Ureter (tissue), 1 donor: ENCODE data around the gene EGFLAM. TPM values are rescaled to one million over a fixed set of nuclear protein-coding genes. Genes with fewer than 3 reads are reported as not detected.

Experiments used
- DNase-seq: peaks from one replicate; pipeline ENCODE4 v3.0.0-alpha.2; 2020; ENCODE audit warnings: low spot score
- total RNA-seq: library from RNA; stranded (reverse); gene quantifications from one replicate; pipeline ENCODE4 v1.2.4, GENCODE V29; 2023
- donor health status: DM: yes; HTN: yes; CAD: no.

EGFLAM gene
- total RNA-seq, 1 donor from 2014 or later: 3.7 TPM

- DNase-seq: no peak
Measured at GRCh38 chr5:38469707-38470267, 211.4 kb downstream of the EGFLAM start.

GRCh38 chr5:38471709-38472108 is 213.3 kb downstream of the EGFLAM start:
- no peak for DNase-seq

- no peak for DNase-seq
Measured at GRCh38 chr5:38472541-38472940, 214.2 kb downstream of the EGFLAM start.

- no peak for DNase-seq
Measured at GRCh38 chr5:38473008-38473407, 214.6 kb downstream of the EGFLAM start.

- DNase-seq: no peak
Measured at GRCh38 chr5:38478166-38478565, 219.8 kb downstream of the EGFLAM start.

GRCh38 chr5:38478878-38479277 is 220.5 kb downstream of the EGFLAM start:
- no peak for DNase-seq

GRCh38 chr5:38479315-38479904 is 221.1 kb downstream of the EGFLAM start:
- no peak for DNase-seq

GRCh38 chr5:38483805-38484398 is 225.5 kb downstream of the EGFLAM start:
- DNase-seq: no peak

- no peak for DNase-seq
Measured at GRCh38 chr5:38494175-38494574, 235.8 kb downstream of the EGFLAM start.

- no peak for DNase-seq
Measured at GRCh38 chr5:38494763-38495162, 236.4 kb downstream of the EGFLAM start.

- DNase-seq: no peak
Measured at GRCh38 chr5:38497946-38498345, 239.6 kb downstream of the EGFLAM start.

- no peak for DNase-seq
Measured at GRCh38 chr5:38500573-38501260, 242.4 kb downstream of the EGFLAM start.

- no peak for DNase-seq
Measured at GRCh38 chr5:38506302-38506701, 247.9 kb downstream of the EGFLAM start.

- no peak for DNase-seq
Measured at GRCh38 chr5:38509185-38509584, 250.8 kb downstream of the EGFLAM start.
